A549 (cell line): ENCODE data around the gene KCNA5. TPM values are rescaled to one million over a fixed set of nuclear protein-coding genes. Genes with fewer than 3 reads are reported as not detected.

ENCODE experiments used
- ATAC-seq, 2 experiments: fragments of 200-7000 bp in 1 of 2; fragments of >200 bp in 1 of 2; cut with Nextera tagmentation in 1 of 2; cut with Tn5 transposase in 1 of 2; 3 replicates each; pipeline versions ENCODE4 v1.8.0 to v1.9.1; 2018 to 2020; ENCODE audit warnings: mild to moderate bottlenecking in 1 of 2, moderate library complexity in 1 of 2
- CTCF ChIA-PET: fragments of 300-600 bp; sonication (Branson Sonifier 250); formaldehyde crosslinking; extraction: SDS; loops from one replicate; lab custom pipeline; 2021; ENCODE audit warnings: antibody characterized with exemption, inconsistent platforms; lab: Yijun Ruan, JAX
- POLR2A ChIA-PET: fragments of 350-600 bp; formaldehyde crosslinking; extraction: SDS; loops from one replicate; lab custom pipeline; 2021; ENCODE audit warnings: antibody characterized with exemption, inconsistent platforms; lab: Yijun Ruan, JAX
- DNase-seq, 2 experiments: peaks; one replicate each; pipeline versions ENCODE4 v3.0.0 to v3.0.0-alpha.2; 2011 to 2016; ENCODE audit warnings: low read depth in 1 of 2, low spot score in 1 of 2
- FAIRE-seq: peaks from 2 replicates; lab custom pipeline; 2011; peaks lifted over from hg19 to GRCh38; lab: Jason Lieb, UNC
- H3K27ac ChIP-seq, 2 experiments: fragments of >200 bp; sonication (Bioruptor Twin); formaldehyde crosslinking; 3 replicates each; pipeline ENCODE4 v1.5.1; 2016 to 2017
- H3K4me1 ChIP-seq: fragments of >200 bp; sonication (Bioruptor Twin); formaldehyde crosslinking; 3 replicates; pipeline ENCODE4 v1.6.1; 2016
- H3K4me2 ChIP-seq: fragments of >200 bp; sonication (Bioruptor Twin); formaldehyde crosslinking; 3 replicates; pipeline ENCODE4 v1.6.1; 2016
- H3K4me3 ChIP-seq: fragments of >200 bp; sonication (Bioruptor Twin); formaldehyde crosslinking; 3 replicates; pipeline ENCODE4 v1.5.1; 2016
- H3K9me3 ChIP-seq: fragments of >200 bp; sonication (Bioruptor Twin); formaldehyde crosslinking; 3 replicates; pipeline ENCODE4 v1.6.1; 2016
- CBX2 ChIP-seq: fragments of 200-600 bp; sonication (generic); IDR thresholded peaks from 2 replicates; pipeline ENCODE4 v1.6.1; 2016; ENCODE audit warnings: low read depth, mild to moderate bottlenecking, borderline replicate concordance
- CBX8 ChIP-seq: fragments of 200-600 bp; sonication (generic); IDR thresholded peaks from 2 replicates; pipeline ENCODE4 v1.6.1; 2016
- CHD2 ChIP-seq: fragments of 150-350 bp; IDR thresholded peaks from 2 replicates; pipeline ENCODE4 v1.6.1; 2014; ENCODE audit warnings: low read length; ENCODE audit not compliant: partially characterized antibody
- CHD4 ChIP-seq: fragments of 200-600 bp; sonication (generic); IDR thresholded peaks from 2 replicates; pipeline ENCODE4 v1.6.1; 2016; ENCODE audit warnings: antibody characterized with exemption, mild to moderate bottlenecking, borderline replicate concordance
- FOXS1 ChIP-seq: fragments of 250-450 bp; sonication (Bioruptor Pico); IDR thresholded peaks from 2 replicates; pipeline ENCODE4 v1.5.0; 2020; ENCODE audit warnings: mild to moderate bottlenecking, moderate library complexity
- GATA3 ChIP-seq: IDR thresholded peaks from 2 replicates; pipeline ENCODE4 v1.6.1; 2012; ENCODE audit warnings: borderline replicate concordance
- HDAC2 ChIP-seq: fragments of 200-600 bp; sonication (generic); IDR thresholded peaks from 2 replicates; pipeline ENCODE4 v1.6.1; 2016
- HEYL ChIP-seq: fragments of 250-450 bp; sonication (Bioruptor Pico); IDR thresholded peaks from 2 replicates; pipeline ENCODE4 v1.8.0; 2021; ENCODE audit warnings: mild to moderate bottlenecking, moderate library complexity
- HOXA7 ChIP-seq: fragments of 250-450 bp; sonication (Bioruptor Pico); IDR thresholded peaks from 2 replicates; pipeline ENCODE4 v1.5.0; 2020; ENCODE audit warnings: mild to moderate bottlenecking, moderate library complexity
- HOXB13 ChIP-seq: fragments of 250-450 bp; sonication (Bioruptor Pico); IDR thresholded peaks from 2 replicates; pipeline ENCODE4 v1.5.0; 2020; ENCODE audit warnings: low read depth, mild to moderate bottlenecking, moderate library complexity
- JUN ChIP-seq, 2 experiments: fragments of >200 bp; sonication (Bioruptor Twin); formaldehyde crosslinking; IDR thresholded peaks; 2 replicates in 1 of 2; 3 replicates in 1 of 2; pipeline ENCODE4 v1.6.1; 2016 to 2017
- NFE2L2 ChIP-seq: fragments of 150-350 bp; conservative IDR thresholded peaks from 2 replicates; pipeline ENCODE4 v1.6.1; 2014; ENCODE audit warnings: low read length
- NR3C1 ChIP-seq: fragments of >200 bp; sonication (Bioruptor Twin); formaldehyde crosslinking; IDR thresholded peaks from 3 replicates; pipeline ENCODE4 v1.6.1; 2017
- RARB ChIP-seq: fragments of 250-450 bp; sonication (Bioruptor Pico); IDR thresholded peaks from 2 replicates; pipeline ENCODE4 v1.8.0; 2021; ENCODE audit warnings: mild to moderate bottlenecking, moderate library complexity
- RNF2 ChIP-seq: fragments of 200-600 bp; sonication (generic); IDR thresholded peaks from 2 replicates; pipeline ENCODE4 v1.6.1; 2016; ENCODE audit warnings: low read depth, mild to moderate bottlenecking, antibody characterized with exemption, moderate library complexity, borderline replicate concordance
- SMC3 ChIP-seq: fragments of >200 bp; sonication (Bioruptor Twin); formaldehyde crosslinking; IDR thresholded peaks from 3 replicates; pipeline ENCODE4 v1.6.1; 2018; ENCODE audit warnings: inconsistent platforms
- TP53 ChIP-seq: fragments of 250-450 bp; sonication (Bioruptor Pico); IDR thresholded peaks from 2 replicates; pipeline ENCODE4 v1.5.0; 2021; ENCODE audit warnings: mild to moderate bottlenecking, moderate library complexity
- ZC3H11A ChIP-seq: fragments of 450-650 bp; IDR thresholded peaks from 2 replicates; pipeline ENCODE4 v1.6.1; 2014; ENCODE audit warnings: antibody characterized with exemption, mild to moderate bottlenecking
- ZSCAN20 ChIP-seq: fragments of 250-450 bp; sonication (Bioruptor Pico); IDR thresholded peaks from 2 replicates; pipeline ENCODE4 v1.8.0; 2022; ENCODE audit warnings: mild to moderate bottlenecking, moderate library complexity
- WGBS: methylation state at CpG from one replicate; pipeline ENCODE4 v1.1.6; 2017; ENCODE audit errors: missing lambda C conversion rate; 5-methylcytosine and 5-hydroxymethylcytosine counted together
- polyA plus RNA-seq, 4 experiments: library from polyadenylated mRNA; depleted of rRNA in 3 of 4; stranded (reverse); fragments of >200 nt; fragmentation: RNase III in 1 of 4; extraction: RNeasy Plus Mini Kit Qiagen cat#74134 plus additional on column Dnase treatment in 1 of 4; gene quantifications; 2 replicates in 3 of 4; 3 replicates in 1 of 4; pipeline ENCODE4 v1.2.3, GENCODE V29; 2011 to 2017
- TF ChIP-seq, protein P1 (sequence below): fragments of 150-350 bp; IDR thresholded peaks from 2 replicates; pipeline ENCODE4 v1.6.1; 2014; ENCODE audit warnings: low read depth, mild to moderate bottlenecking, low read length
- TF ChIP-seq, protein P2 (sequence below): fragments of >200 bp; sonication (Bioruptor Twin); formaldehyde crosslinking; IDR thresholded peaks from 3 replicates; pipeline ENCODE4 v1.5.1; 2016
- TF ChIP-seq, protein P3 (sequence below): fragments of 250-450 bp; sonication (Bioruptor Pico); IDR thresholded peaks from 2 replicates; pipeline ENCODE4 v1.5.0; 2021; ENCODE audit warnings: mild to moderate bottlenecking, moderate library complexity, borderline replicate concordance
- TF ChIP-seq, protein P4 (sequence below): fragments of >200 bp; sonication (Bioruptor Twin); formaldehyde crosslinking; IDR thresholded peaks from 2 replicates; pipeline ENCODE4 v1.6.1; 2016

The KCNA5 gene
- polyA plus RNA-seq, 2 of the 4 experiments (the other 2 are of a cell fraction) = not detected

DNA sequence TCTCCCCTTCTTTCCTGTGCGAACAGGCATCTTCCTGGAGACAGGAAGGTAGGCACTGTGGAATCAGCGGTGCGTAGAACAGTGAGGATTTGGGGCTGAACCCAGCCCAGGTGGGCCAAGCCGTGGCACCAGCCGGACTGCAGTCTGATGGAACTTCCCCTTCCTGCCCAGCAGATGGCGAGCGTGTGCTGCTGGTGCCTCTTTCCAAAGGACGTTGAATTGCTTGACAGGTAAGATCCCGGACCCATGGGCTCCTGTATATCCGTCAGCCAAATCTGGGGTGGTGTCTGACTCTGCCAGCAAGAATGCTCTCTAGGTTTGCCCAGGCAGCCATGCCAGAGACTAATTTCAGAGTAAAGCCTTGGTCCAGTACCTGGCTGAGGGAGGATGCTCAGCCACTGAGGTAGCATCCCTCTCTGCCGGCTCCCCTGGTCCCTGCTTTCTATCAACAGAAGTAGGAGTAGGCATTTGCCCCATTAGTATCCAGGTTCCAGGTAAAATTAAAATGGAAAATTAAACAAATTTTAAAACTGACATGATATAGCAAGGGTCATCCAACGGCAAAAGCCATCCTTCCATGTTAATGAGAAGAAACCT, 21.1 kb upstream of the KCNA5 start (continued):
- TF ChIP-seq, protein P1, sequence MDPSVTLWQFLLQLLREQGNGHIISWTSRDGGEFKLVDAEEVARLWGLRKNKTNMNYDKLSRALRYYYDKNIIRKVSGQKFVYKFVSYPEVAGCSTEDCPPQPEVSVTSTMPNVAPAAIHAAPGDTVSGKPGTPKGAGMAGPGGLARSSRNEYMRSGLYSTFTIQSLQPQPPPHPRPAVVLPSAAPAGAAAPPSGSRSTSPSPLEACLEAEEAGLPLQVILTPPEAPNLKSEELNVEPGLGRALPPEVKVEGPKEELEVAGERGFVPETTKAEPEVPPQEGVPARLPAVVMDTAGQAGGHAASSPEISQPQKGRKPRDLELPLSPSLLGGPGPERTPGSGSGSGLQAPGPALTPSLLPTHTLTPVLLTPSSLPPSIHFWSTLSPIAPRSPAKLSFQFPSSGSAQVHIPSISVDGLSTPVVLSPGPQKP = no peak
- TF ChIP-seq CHD4 (no peak), JUN (IDR thresholded peaks at IDR 0.05) (no peak), CBX8 (no peak), HOXA7 (CRISPR knock-in tag) (no peak), GATA3 (no peak), HDAC2 (no peak), HEYL (no peak), CHD2 (no peak), CBX2 (no peak), RARB (CRISPR knock-in tag) (no peak)
- TF ChIP-seq, protein P2, sequence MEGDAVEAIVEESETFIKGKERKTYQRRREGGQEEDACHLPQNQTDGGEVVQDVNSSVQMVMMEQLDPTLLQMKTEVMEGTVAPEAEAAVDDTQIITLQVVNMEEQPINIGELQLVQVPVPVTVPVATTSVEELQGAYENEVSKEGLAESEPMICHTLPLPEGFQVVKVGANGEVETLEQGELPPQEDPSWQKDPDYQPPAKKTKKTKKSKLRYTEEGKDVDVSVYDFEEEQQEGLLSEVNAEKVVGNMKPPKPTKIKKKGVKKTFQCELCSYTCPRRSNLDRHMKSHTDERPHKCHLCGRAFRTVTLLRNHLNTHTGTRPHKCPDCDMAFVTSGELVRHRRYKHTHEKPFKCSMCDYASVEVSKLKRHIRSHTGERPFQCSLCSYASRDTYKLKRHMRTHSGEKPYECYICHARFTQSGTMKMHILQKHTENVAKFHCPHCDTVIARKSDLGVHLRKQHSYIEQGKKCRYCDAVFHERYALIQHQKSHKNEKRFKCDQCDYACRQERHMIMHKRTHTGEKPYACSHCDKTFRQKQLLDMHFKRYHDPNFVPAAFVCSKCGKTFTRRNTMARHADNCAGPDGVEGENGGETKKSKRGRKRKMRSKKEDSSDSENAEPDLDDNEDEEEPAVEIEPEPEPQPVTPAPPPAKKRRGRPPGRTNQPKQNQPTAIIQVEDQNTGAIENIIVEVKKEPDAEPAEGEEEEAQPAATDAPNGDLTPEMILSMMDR = peak; percentile 68

DNA sequence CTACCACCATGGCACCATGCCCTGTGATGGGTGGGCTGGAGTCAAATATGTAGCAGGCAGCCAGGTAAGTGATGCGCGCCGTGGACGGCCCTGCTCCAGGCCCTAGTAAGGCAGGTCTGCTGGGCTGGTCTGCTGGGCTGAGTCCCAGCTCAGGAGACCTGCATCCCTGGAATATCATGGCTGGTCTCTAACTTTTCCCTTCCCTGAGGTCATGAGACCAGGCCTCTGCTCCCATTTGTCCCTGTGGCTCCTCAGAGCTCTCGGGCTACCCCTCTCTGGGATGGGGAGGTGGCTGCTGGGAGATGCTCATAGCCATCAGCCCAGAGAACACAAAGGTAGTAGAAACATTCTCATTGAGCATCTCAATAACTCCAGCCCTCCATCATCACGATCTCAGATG, 19.8 kb upstream of the KCNA5 start:
- WGBS = 51% methylated on average over 5 of the region's 6 CpGs

More for the DNA sequence above, 19.8 kb upstream of the KCNA5 start:
- no peak for DNase-seq
- CTCF ChIA-PET = interaction anchor here (0.8 to 5.7 kb wide), 12 partner anchors 10 to 169 kb away, joined by 3 to 72 read pairs (median 4); no protein-coding TSS in a partner anchor
- Histone ChIP-seq H3K4me2 (no peak overlapping the region), H3K4me1 (no peaks in the 10 kb centered on the region), H3K9me3 (no peaks in the 10 kb centered on the region), H3K4me3 (no peak overlapping the region), H3K27ac (no peak overlapping the region)
- TF ChIP-seq, protein P3, sequence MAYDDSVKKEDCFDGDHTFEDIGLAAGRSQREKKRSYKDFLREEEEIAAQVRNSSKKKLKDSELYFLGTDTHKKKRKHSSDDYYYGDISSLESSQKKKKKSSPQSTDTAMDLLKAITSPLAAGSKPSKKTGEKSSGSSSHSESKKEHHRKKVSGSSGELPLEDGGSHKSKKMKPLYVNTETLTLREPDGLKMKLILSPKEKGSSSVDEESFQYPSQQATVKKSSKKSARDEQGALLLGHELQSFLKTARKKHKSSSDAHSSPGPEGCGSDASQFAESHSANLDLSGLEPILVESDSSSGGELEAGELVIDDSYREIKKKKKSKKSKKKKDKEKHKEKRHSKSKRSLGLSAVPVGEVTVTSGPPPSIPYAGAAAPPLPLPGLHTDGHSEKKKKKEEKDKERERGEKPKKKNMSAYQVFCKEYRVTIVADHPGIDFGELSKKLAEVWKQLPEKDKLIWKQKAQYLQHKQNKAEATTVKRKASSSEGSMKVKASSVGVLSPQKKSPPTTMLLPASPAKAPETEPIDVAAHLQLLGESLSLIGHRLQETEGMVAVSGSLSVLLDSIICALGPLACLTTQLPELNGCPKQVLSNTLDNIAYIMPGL (CRISPR knock-in tag) = no peak
- TF ChIP-seq FOXS1 (CRISPR knock-in tag) (no peak), ZC3H11A (no peak), TP53 (CRISPR knock-in tag) (no peak), SMC3 (no peak), NR3C1 (no peak), HOXB13 (CRISPR knock-in tag) (no peak), ZSCAN20 (no peak), NFE2L2 (no peak), RNF2 (no peak)
- TF ChIP-seq, protein P2 = no peak
- TF ChIP-seq, protein P4, sequence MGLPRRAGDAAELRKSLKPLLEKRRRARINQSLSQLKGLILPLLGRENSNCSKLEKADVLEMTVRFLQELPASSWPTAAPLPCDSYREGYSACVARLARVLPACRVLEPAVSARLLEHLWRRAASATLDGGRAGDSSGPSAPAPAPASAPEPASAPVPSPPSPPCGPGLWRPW = no peak
- ATAC-seq = no peak
- FAIRE-seq = no peak
- POLR2A ChIA-PET = no interaction called here
